GM19372 (cell line): ENCODE measurements around the gene TEX101.
"Not testable (repeated sequence)": the region's sequence is repeated elsewhere in the genome, so short reads cannot be mapped to it uniquely, and the experiment has no call there.

ENCODE experiments used
- ATAC-seq: cut with Tn5 transposase; IDR thresholded peaks from one replicate; pipeline ENCODE4 v1.9.1; 2021; ENCODE audit warnings: mild to moderate bottlenecking, low read depth, moderate library complexity; ENCODE audit not compliant: unreplicated experiment

TEX101 gene, protein sequence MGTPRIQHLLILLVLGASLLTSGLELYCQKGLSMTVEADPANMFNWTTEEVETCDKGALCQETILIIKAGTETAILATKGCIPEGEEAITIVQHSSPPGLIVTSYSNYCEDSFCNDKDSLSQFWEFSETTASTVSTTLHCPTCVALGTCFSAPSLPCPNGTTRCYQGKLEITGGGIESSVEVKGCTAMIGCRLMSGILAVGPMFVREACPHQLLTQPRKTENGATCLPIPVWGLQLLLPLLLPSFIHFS

DNA sequence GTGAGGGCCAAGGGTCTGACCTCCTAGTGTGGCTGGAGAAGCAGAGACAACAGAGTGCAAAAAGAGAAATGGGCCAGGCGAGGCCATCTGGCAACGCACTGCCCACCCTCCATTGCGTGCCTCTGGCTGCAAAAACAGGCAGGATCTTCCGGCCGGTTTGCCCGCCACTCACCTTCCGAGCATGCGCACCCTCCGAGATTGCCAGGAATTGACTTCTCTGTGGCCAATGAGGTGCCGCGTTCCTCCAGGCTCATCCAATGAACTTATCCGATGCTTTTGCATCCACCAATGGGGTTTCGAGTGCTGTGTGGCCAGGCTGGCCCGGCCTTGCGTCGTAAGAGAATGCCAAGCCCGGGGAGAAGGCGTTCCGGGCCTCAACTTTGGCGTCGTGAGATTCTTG lies at the start of gene TEX101:
TSS of gene TEX101 (plus strand) at position 337 of the 400 bp plus-strand sequence. CDS start 1,030 bp downstream, outside the sequence.
- ATAC-seq = no peak

DNA sequence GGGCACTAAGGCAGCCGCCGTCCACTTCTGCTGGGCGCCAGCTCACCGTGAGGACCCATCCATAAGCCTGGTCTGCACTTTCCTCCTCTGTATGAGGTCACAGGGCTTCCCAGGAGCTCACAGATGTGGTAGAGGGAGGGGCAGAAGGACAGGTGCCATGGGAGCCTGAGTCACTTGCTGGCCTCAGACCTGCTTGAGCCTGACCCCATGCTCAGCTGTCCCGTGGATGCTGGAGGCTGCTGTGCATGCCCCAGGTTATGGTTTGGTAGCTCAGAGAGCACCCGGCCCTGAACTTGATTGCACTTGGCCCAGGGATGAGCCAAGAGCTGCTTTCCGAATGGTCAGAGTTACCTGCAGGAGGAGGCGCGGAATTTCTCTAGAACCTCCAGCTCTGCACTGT lies 49.0 kb upstream of the TEX101 start:
- ATAC-seq = not testable (repeated sequence)

DNA sequence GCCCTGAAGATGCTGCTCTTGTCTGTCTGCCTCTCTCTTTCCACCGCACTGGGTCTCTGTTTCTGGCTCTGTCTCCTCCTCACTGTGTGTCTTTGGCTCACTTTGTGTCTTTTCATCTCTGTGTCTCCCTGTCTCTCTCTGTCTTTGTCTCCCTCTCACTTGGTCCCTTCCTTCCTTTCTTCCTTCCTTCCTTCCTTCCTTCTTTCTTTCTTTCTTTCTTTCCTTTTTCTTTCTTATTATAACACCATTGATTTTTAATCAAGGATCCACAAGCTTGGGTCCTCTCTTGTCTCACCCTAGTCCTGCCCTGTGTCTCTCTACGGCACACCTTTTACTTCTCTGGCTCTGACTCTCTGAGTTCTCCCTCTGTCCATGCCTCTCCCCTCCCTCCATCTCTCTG lies 46.9 kb upstream of the TEX101 start:
- ATAC-seq = no peak

DNA sequence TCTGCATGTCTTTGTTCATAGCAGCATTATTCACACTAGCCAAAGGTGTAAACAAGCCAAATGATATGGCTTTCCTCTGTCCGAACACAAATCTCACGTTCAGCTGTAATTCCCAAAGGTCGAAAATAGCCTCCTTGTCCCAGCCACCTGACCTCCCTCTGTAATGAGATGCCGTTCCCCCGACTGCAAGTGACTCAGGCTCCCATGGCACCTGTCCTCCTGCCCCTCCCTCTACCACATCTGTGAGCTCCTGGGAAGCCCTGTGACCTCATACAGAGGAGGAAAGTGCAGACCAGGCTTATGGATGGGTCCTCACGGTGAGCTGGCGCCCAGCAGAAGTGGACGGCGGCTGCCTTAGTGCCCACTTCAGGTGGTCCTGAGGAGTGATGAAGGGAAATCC lies 45.8 kb upstream of the TEX101 start:
- not testable (repeated sequence) for ATAC-seq

DNA sequence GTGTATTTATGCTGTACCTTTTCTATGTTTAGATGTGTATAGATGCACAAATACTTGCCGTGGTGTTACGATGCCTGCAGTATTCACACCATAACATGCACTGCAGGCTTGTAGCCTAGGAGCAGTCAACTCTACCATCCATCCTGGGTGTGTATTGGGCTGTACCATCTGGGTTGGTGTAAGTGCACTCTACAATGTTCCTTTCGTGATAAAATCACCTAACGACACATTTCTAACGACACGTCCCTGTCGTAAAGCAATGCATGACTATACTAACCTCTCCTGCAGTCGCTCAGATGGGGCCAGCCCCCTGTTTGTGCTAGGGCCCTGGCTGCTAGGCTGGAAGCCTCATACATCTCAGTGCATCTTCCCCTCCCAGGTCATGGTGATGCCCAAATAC lies 42.8 kb upstream of the TEX101 start:
- ATAC-seq = no peak

DNA sequence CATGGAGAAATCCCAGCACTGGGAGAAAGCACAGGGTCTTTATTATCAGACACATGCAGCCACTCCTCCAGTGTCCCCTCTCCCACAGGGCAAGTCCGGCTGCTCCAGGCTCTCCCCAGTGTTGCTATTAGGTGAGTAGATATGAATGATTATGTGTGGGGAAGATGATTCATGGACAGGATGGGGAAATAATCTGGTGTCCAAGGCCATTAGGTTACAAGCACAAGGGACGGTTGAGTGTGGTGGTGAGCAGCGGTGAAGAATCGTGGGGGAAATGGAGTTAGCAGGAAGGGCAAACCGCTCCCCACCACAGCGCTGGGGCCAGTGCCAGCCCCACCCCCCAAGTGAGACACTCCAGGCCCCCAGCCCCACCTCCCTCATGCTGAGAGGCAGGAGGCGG lies 42.2 kb upstream of the TEX101 start:
- ATAC-seq = no peak

DNA sequence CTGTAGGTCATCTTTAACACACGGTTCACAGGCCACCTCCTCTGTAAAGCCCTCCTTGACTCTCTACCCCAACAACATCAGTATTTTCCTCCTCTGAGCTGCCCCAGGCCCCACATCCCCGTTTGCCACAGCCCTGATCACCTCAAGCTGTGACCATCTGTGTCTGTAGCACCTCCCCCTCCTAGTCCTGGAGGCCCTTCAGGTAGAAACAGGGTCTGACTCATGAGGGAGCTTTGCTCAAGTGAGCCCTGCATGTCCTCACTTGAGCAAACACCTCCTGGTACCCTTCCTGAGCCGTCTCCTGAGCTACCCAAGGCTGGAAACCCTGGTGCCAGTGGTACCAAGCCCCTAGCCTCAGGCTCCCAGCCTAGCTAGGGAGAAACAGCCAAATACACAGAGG lies 37.1 kb upstream of the TEX101 start:
- not testable (repeated sequence) for ATAC-seq

DNA sequence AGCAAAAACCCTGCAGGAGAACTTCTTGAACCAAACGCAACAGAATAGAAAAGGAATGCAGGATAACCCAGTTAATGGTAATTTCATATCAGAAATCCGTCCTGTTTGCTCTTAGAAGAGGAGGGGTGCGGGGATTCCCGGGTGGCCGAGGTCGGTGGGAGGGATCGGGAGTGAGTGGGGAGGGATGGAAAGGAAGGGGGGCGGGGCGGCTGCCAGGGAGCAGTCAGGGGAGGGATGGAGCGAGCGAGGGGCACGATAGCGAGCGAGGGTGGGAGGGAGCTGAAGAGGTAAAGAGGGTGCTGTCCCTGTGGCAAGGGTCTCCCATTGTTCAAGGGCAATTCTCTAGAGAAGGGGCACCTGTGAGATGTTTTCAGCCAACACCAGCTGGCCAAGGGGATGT lies 34.7 kb upstream of the TEX101 start:
- no peak for ATAC-seq

DNA sequence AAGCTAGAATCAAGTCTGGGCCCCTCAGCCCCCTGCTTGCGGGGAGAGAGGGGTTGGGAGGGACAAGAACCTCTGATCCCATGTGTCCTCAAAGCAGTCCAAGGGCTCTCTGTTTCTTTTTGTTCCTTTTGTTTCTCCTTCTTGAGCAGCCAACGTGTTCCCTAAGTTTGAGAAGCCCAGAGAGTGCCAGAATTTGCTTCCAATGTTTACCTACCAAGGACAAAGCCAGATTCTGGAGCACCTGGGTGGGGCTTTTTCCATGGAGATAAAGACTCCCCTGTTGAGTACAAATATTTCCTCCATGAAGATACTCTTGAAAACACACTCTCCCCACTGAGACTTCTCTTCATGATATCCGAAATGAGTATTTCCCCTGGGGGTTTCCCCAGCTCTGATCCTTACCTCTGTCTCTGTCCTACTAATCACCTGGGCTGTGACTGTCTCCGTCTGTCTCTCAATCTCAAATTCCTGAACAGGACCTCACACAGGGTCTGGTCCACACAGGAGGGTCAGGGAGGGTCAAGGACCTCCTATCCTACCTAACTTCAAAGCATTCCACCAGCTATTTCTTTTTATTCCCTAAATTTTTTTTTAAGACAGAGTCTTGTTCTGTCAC lies 33.8 kb upstream of the TEX101 start:
- no peak for ATAC-seq

DNA sequence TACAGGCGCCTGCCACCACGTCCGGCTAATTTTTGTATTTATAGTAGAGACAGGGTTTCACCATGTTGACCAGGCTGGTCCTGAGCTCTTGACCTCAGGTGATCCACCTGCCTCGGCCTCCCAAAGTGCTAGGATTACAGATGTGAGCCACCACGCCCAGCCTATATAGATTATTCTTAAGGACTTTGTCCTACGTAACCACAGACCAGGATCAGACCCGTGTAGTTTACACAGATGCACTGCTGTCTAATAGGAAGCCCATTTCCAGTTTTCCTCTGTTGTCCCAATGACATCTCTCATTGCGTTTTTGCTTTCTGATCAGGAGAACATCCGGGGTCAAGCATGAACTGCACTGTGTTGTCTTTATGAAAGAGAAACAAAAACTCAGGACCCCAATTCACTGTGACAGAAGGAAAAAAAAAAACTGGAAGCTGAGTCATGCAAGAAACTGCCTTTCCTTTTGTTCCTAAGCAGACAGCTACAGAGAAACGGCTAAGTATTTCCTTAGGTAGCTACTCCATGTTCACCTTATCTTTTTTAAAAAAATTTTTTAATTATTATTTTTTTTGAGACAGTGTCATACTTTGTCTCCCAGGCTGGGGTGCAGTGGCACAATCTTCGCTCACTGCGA lies 32.0 kb upstream of the TEX101 start:
- ATAC-seq = not testable (repeated sequence)

DNA sequence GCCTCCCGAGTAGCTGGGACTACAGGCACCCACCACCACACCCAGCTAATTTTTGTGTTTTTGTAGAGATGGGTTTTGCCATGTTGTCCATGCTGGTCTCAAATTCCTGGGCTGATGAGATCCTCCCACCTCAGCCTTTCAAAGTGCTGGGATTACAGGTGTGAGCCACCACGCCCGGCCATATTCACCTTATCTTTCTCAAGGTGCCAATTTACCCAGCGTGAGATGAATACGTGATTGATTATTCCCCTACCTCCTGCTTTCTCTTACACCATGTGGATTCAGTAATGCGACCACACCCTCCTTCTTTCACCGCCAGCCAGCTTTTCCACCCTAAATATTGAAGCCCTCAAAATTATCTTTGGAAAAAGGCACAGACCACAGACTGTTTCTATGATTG lies 31.4 kb upstream of the TEX101 start:
- ATAC-seq = not testable (repeated sequence)

DNA sequence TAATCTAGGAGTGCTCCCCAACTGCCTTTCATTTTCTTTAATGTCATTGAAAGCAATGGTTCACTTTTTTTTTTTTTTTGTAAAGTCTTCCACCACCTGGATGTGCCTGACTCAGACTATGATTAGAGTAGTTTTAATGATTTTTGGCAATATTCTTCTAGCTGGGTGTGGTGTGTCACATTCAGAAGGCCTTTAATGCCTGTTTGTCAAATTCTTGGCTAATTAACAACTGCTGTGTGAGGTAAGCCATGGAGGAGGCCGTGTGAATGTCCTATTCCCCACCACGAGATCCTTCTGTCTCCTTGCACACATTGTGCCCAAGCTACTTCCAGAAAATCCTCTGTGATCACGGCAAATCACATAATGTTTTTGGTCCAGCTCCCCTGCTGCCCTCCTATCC lies 30.9 kb upstream of the TEX101 start:
- ATAC-seq = not testable (repeated sequence)

DNA sequence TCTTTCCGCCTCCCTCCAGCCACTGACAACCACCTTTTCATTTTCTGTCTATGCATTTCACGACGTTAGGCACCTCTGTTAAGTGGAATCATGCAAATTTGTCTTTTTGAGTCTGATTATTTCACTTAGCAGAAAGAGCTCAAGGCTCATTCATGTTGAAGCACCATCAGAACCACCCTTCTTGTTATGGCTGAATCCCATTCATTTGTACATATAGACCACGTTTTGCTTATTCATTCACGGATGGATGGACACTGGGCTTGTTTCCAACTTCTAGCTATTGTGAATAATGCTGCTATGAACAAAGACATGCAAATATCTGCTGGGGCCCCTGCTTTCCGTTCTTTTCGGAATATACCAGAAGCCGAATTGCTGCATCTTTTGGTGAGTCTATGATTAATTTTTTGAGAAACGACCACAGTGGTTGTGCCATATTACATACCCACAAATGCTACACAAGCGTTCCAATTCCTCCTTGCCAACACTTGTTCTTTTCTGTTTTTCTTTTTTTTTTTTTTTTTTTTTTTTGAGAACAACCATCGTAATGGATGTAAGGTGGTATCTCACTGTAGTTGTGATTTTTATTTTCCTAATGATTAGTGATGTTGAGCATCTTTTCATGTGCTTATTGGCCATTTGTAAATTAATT lies 23.7 kb upstream of the TEX101 start:
- not testable (repeated sequence) for ATAC-seq

DNA sequence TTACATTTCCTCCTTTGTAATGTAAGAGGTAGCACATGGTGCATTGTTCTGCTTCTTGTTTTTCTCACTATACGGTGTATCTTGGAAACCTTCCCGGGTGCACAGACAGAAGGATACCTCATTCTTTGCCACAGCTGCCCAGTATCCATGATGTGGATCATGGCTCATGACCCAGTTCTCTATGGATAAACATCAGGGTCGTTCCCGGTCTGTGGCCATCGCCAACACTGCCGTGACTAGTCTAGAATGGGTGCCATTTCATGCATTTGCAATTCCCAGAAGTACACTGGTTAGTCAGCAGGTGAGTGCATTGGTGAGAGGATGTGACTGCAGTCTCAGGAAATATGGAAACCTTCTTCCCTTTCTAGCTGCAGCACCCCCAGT lies 23.1 kb upstream of the TEX101 start:
- not testable (repeated sequence) for ATAC-seq

DNA sequence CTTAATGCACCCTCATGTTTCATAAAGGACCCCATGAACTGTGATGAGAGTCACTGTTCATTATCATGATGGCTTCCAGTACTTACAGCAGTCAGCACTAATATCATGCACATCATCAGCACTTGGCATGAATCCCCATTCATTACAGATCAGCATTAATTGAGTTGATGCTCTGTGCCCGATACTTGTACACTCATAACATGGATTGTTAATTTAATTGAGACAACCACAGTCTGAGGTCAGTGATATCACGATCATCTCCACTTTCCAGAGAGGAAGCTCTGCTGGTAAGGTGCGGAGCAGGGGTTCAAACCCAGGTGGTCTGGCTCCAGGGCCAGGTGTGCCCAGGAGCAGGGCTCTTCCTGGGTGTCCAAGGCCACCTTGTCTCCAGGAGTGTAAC lies 21.2 kb upstream of the TEX101 start:
- ATAC-seq = not testable (repeated sequence)

DNA sequence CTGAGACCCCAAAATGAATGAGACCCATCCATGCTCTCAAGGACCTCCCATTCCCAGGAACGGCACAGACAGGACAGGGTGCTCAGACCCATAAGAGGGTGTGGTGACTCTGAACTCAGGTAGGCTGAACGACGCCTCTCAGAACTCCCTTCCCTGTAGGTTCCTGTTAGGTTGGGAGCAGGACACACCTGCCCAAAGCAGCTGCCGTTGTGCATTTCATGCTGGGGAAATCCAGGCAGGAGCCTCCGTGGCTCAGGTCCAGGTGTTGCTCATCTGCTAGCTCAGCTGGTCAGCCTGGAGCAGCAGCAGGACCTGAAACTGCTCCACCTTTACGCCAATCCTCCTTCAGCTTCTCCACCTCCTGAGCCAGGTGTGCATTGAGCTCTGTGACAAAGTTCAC lies 19.1 kb upstream of the TEX101 start:
- ATAC-seq = no peak

DNA sequence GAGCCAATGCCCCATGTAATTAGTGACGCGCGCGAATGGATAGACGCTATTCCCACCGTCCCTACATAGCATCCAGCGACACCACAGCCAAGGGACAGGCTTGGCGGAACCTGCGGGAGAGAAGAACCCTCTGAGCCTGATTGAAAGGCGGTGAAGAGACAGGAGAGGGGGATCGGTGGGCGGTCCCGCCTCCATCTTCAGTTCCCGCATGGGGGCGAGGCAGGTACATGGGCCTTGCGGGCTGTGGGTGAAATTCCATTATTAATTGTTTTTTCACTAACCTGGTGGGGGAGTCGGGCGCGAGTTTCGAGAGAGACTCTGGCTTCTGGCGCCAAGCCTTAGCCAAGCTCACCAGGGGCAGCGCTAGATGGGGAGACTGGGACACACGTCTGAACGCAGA lies 8.4 kb upstream of the TEX101 start:
- ATAC-seq = no peak

DNA sequence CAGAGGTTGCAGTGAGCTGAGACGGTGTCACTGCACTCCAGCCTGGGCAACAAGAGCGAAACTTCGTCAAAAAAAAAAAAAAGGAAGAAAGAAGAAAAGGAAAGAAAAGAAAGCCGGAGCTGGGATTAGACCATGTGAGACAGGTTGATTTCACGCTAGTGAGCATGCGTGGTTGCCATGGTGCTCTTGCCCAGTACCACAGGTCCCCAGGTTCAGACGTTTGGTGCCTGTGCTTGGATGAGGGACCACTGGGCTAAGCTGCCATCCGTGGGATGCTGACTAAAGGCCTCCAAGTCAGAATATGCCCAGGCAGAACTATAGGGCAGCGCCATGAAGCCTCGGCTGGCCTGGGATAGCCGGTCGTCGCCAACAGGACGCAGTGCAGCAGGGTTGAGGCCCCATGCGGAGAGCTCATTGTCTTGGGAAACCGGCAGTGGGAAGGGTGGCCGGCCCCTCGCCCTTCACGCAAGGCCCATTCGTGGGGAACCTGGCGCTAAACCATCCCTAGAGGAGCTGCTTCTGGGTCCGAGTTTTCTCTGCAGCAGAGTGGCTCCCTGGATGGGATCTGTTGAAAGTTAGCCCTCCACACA lies 7.2 kb upstream of the TEX101 start:
- ATAC-seq = no peak

DNA sequence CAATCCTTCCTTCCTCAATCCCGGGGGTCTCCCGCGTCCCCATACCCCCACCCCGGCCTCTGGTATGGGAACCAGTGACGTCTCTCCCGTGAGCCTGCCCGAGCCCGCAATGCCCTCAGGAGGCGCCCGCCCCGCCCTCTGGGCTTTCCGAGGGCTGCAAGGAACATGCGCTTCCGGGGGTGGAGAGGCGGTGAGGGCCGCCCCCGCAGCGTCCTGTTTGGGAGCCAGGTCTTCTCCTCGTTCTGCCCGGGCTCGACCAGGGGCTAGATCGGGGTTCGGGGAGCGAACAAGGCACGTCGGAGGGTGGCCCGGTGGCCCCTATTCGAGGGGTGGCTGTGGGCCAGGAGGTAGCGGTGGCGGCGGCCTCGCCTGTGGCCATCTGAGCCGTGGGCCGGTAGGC lies 6.6 kb upstream of the TEX101 start:
- ATAC-seq = no peak

DNA sequence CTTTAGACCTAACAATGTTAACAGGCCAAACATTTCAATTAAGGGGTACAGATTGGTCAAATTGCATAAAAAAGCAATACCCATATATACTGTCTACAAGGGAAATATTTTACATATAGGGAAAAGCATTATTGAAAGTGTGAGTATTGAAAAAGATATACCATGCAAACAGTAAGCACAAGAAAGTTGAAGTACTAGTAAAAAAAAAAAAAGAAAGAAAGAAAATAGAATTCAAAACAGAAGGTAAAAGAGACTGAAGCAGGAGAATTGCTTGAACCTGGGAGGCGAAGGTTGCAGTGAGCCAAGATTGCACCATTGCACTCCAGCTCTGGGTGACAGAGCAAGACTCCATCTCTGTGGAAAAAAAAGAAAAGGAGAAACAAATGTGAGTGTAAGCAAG lies 5.3 kb upstream of the TEX101 start:
- ATAC-seq = no peak

DNA sequence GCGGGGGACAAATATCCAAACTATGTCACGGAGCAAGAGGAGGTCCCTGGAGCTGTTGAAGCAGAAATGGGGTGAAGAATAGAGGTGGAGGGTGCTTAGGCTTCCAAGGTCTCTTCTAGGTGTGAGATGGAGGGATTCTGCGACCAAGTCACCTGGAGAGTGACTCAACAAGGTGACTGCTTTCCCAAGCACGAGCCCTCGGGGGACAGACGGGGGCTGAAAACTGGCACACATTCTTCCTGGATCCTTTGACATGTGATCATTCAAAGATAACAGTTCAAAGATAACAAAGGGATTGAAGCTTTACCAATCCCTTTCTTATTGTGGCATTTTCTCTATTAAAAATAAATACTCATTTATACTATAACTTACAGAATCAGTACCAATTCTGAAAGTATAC lies 2.2 kb upstream of the TEX101 start:
- ATAC-seq = no peak
